ENCODE results near the gene PNMT.

- no peak for TF ChIP-seq YY1 (IDR thresholded peaks at IDR 0.05; ENCODE audit: low read depth)
- no peak for TF ChIP-seq EGR1 (IDR thresholded peaks at IDR 0.05)
- no peak for TF ChIP-seq CREB1 (IDR thresholded peaks at IDR 0.05; ENCODE audit: low read depth)
- TF ChIP-seq USF1 (IDR thresholded peaks at IDR 0.05): no peak
- TF ChIP-seq TCF12 (IDR thresholded peaks at IDR 0.05; ENCODE audit: low read depth): no peak
- TF ChIP-seq REST (IDR thresholded peaks at IDR 0.05; ENCODE audit: low read depth): no peak
- no peak for TF ChIP-seq TAF1 (IDR thresholded peaks at IDR 0.05; ENCODE audit: low read depth)
- no peak for TF ChIP-seq MAX (IDR thresholded peaks at IDR 0.05)
- no peak for TF ChIP-seq RAD21 (IDR thresholded peaks at IDR 0.05; ENCODE audit: low read depth)
- no peak for TF ChIP-seq NFIC (IDR thresholded peaks at IDR 0.05)
- no peak for TF ChIP-seq EP300 (IDR thresholded peaks at IDR 0.05; ENCODE audit: borderline replicate concordance)
- TF ChIP-seq CEBPB (IDR thresholded peaks at IDR 0.05): no peak
These were observed 35.7 kb downstream of the PNMT start for GRCh38 chr17:39703913-39704312.
